Activated naive CD4-positive, alpha-beta T cell (primary cell): Measurements from ENCODE around the gene ADAM12.

Experiments used
- DNase-seq, 4 experiments: peaks; one replicate each; lab custom pipeline; 2025; lab: John Stamatoyannopoulos, UW

ADAM12 gene

DNA sequence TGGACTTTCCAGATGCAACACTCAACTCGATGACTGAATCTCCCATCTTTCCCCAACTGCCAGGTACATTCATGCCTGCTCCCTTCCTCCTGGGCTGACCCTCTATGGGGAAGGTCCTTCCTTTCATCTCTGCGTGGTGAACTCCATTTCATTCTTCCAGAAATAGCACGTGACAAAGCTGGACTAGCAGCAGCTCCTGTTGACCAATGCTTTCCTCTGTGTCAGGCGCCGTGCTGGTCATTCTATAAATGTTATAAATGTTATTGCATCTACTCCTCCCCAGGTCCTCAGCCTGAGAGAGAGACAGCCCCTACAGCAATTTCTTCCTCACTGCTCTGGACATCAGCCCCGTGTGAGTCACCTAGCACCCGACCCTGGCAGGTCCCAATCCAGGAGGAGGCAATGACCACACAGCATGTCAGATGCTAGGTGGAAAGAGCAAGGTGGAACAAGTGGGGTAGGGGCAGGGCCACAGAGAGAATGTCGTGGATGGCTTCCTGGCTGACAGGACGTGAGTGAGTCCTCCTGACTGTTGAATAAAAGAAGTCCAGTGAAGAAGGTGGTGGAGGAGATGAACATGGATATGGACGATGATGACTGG, 178.1 kb downstream of the ADAM12 start:
- DNase-seq: no peak

DNA sequence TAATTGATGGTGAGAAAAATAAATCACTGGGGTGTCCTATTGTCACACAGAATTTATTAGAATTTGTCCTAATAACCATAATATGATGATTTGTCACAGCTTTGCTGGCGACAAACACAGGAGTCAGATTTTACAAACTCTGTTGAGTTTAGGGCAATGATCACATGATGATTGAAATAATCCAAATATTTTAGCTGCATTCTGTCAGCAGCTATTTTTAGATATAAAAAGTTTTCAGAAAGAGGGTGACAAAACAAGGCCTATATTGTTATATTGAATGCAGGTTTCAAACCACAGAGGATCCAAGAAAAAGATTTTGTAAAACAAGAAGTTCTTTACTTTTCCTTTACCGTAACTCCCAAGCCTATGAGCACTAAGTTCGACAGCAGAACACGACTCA, 178.8 kb downstream of the ADAM12 start:
- DNase-seq: no peak

DNA sequence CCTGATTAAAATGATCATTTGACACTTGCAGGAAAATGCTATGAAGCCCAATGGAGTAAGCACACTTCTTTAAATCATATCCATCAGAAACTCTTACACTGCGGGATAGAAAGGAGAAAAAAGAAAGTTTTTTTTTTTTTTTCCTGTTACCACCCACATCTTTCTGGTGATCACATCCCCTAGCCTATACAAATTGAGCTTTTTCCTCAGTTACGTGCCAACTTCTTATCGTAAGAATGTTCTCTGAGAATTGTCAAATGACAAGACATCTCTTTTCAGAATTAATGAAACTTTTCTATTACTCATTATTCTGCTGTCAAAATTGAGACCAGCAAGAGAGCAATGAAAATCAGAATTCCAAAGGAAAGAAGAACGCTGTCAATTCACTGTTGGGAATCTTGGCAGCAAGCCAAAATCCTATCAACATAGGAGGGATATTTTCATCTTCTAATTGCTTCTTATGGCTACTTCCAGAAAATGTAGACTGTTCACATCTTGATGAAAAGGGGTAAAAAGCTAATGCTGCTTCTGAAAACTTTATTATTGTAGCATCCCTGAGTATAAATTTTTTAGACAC, 179.5 kb downstream of the ADAM12 start:
- no peak for DNase-seq

DNA sequence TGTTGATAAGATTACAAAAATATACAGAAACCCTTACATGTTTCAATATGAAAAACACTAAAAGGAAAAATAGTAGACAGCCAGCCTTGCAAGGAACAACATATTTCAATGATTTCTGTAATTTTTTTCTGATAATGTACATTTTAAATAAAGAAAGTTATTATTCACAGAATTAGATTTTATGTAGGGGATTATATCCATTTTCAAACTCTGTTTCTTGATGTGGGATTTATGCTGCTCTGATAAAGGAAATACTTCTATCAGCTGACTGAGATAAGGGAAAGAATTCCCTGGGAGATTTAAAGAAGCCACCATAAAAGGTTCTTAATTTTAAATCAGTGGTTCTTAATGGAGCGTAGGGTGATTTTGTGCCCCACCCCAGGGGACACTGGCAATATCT, 180.4 kb downstream of the ADAM12 start:
- no peak for DNase-seq

DNA sequence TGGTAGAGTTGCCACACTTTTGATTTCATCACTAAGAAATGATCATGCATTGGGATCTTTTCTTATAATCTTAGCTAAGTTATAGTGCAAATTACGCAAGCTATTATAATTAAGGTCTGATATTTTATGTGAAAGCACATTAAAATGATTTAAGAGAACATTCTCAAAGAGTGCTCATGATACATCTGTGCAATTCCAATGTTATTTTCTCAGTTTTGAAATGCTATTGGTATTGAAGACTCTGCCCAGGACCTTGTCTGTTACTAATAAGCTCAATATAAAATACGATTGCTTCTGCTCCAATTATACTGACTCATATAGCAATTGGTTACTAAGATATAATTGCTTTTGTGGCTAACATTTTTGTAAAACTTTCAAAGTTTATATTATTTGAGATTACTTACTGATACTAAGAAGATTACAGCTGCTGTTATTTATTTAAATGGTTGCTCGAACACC, 180.9 kb downstream of the ADAM12 start:
- DNase-seq: no peak

DNA sequence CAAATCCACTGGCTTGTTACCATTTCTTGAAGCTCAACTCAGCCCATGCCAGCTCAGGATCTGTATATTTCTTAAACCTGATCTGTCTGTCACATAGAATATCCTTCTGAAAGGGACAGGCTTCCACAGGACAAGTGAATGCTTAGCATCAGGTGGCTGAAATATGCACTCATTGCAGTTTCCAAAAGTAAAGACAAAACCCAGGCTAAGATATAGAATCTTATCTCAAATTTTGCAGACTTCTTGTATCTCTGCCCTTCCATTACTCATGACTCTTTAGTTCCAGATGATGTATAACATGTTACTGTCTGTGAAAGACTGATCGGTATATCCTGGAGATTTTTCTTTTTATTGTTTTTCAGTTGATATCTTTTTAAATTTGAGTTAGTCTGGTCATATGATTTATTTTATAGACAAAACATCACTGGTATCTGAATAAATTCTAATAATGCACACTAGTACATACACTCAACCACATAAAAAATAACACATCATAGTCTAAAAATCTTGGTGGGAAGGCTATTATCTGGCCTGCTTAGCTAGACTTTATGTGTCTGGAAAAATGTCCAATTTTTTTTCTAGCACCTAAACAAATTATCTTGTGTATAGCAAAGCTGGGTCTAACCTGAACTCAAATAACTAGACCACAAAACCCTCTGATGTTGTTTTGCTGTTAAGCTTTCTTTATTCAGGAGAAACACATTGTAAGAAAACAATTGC, 182.6 kb downstream of the ADAM12 start:
- DNase-seq: no peak

DNA sequence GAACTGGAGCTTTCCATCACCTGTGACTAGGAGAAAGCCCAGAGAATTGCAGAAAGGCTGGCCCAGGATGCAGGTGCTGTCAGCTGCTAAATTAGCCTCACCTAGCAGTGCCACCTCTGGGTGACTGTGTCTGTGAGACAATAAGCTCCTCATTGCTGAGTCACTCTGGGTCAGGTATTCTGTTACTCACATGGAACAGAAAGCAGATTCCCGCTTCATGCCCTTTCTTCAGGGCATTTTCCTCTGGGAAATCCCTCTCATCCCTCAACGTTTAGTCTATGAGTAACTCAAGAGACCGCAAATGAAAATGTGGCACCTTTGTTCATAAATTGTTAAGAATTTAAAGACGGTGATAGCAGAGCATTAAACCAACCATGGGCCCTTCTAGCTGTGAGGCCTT, 184.0 kb downstream of the ADAM12 start:
- DNase-seq: no peak

DNA sequence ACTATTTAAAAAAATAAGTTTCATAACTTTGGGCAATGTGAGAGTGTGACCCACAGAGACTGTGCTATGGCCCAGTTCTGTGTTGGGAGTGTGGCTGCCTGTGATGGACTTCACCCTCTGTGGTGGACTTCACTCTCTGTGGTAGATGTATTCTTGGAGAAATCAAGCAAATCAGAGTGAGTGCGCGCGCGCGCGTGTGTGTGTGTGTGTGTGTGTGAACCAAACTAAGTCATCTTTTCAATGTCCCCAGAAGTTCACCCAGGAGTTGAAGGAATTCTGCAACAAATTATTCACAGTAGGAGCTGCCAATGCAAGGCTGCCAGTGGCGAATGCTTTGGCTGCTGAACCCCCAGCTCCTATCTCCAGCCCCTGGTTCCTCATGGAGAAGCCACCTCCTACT, 184.5 kb downstream of the ADAM12 start:
- no peak for DNase-seq

DNA sequence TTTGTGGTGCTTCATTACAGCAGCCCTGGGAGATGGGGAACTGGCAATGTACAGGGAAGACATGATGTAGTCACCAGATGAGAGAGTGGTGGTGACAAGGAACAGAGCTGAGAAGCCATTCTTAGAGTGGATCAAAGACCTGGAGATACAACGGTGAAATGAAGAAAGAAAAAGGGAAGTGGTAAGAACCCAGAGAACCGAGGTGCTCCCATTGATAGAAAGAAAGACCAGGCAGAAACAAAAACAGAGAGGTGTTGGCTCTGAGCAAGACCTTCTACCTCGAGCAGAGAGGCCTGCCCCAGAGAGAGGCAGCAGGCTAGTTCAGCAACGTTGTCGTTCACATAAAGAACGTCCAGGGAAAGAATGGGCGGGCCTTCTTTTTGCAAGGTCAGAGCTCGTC, 186.7 kb downstream of the ADAM12 start:
- no peak for DNase-seq

DNA sequence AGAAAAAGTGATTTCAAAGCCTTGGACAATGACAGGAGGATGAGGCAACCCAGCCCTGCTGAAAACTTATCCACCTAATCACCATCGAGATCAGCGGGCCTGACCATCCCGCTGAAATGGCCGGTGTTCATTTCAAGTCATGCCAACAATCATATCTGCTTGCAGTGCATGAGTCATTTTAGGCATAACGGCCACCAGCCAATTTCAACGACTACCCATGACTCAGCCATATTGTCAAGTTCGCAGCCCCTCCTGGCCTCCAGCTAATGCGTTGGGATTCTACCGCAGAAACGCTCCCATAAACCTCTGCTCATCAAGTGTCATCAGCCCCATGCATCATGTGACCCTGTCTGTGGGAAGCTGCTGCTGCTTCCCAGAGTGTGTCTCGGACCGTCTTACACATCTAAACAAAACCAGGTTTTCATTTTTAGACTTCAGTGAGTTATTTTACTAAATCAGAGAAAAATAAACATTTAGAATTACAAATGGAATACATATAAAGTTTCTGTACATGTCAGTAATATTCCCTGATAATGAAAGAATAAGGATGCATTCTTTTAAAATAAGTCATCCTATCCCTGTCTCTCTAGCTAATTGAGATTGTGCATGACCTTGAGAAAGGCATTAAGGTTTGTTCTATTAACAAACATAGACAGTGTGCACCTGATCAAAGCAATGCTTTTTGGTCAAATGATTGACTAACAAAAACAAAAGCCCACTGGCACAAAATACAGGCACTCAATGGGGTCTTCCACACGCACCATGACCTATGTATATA, 188.9 kb downstream of the ADAM12 start:
- no peak for DNase-seq

DNA sequence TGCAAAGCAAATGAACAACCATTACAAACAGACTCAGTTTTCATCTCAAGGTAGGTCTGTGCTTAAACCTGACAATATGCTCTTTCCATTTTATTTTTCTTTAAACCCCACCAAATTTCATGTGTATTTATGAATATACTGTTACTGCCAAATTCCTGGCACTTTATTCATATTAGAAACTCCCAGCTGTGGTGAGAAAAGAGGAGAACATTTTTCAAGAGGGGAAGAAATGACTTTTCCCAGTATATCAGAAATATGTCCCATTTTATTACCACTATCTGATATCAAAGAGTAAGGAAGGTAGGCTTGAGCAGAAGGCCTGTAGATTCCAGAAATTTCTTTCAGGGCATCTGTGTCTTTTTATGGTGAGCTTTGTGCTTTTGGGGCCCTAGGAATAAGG, 189.6 kb downstream of the ADAM12 start:
- no peak for DNase-seq

DNA sequence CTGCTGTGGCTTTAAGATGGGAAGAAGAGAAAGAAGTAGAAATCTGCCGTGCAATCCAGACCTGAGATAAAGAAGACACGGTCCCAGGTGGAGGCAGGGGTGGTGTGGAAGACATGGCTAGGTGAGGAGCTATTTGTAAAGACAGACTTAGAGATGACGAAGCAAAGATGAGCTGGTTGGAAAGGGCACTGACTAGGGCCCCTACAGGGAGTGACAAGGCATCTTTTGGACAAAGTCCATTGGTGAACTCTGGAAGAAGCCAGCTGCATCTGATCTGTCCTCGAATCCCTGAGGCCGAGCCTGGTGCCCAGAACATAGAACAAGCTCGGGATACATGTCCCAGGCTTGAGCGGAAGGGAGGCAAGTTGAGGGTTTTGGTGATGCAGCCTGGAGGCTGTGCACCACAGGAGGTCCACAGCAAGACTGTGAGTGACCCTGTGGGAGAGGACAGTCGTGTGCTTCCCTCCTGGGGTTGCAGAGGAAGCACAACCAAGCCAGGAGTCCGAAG, 191.2 kb downstream of the ADAM12 start:
- DNase-seq: no peak

DNA sequence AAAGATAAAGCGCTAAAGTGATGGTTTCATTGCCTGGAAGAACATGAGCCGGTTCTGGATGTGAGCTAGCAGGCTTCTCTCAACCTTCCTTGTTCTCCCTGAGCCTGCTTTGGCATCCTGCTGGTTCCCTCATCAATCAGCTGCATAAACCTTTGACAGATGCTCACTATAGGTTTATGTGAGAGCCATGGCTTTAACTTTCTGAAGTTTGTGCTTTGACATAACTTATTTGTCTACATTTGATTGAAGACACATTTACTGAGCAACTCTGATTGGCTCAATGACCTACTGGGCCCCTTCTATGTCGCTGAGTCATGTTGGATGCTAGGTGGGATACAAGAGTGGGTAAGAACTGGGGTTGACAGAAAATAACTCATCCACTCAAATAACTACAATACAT, 192.0 kb downstream of the ADAM12 start:
- no peak for DNase-seq

DNA sequence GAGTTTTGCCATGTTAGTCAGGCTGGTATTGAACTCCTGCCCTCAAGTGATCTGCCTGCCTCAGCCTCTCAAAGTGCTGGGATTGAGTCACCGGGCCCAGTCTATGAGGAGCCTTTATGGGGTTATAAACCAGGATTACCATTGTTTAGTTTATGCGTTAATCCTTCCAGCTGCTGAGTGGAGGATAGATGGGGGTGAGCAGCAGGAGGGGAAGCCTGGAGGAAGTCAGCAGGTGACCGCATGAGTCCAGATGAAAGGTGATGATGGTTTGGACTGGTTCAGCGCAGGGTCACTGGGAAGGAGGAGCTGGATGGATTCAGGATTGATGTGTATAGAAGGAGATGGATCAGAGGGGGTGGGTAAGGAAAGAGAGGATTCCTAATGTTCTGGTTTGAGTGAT, 197.1 kb downstream of the ADAM12 start:
- no peak for DNase-seq

DNA sequence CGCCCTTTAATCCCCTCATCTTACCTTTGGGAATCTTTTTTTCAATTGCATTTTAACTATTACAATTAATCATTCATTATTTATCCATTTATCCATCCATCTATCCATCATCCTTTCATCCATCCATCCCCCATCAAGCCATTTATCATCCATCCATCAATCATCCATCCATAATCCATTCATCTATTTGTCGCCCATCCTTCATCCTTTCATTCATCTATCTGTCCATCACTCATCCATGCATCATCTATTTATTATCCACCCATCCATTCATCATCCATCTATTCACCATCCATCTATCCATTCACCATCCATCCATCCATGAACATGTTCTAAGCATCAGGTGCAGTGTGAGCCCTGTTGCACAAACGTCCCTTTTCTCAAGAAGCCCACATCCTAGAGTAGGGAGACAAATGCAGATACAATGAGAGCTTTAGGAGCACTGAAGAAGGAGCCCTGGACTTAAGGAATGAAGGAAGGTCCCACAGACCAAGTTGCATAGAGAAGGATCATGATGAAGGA, 199.5 kb downstream of the ADAM12 start:
- DNase-seq: no peak

DNA sequence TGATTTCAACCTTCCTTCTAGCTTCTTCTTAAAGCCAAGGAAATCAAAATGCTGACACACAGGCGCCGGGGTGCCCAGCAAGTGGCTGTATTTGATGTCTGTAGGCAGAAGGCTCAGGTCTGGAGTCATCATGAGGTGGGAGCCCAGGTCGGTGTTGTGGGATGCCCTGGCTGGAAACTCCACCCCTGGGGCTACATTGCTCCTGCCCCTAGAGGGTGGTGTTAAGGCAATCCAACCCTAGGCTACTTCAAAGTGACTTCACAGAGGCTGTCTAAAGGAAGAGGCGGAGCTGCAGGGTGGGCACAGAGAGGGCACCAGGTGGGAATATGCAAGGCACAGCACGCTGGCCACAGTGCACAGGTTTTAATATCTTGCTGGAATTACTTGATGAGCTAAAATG, 200.9 kb downstream of the ADAM12 start:
- no peak for DNase-seq

DNA sequence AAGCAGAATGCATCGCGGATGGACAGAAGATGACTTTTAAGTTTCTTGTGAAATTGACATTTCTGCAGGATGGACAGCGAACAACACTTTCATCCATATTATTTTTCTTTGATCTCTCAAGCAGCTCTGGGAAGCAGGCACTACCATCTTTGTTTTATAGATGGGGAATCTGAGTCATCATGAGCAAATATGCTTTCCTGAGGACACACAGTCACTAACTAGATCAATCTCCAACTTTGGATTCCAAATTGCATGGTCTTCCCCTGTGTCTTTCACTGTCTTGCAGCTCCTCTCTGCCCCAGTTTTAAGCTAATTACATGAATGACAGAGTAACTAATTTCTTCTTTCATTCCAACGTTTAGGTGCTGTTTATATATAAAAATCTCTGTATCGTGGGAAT, 201.5 kb downstream of the ADAM12 start:
- no peak for DNase-seq

DNA sequence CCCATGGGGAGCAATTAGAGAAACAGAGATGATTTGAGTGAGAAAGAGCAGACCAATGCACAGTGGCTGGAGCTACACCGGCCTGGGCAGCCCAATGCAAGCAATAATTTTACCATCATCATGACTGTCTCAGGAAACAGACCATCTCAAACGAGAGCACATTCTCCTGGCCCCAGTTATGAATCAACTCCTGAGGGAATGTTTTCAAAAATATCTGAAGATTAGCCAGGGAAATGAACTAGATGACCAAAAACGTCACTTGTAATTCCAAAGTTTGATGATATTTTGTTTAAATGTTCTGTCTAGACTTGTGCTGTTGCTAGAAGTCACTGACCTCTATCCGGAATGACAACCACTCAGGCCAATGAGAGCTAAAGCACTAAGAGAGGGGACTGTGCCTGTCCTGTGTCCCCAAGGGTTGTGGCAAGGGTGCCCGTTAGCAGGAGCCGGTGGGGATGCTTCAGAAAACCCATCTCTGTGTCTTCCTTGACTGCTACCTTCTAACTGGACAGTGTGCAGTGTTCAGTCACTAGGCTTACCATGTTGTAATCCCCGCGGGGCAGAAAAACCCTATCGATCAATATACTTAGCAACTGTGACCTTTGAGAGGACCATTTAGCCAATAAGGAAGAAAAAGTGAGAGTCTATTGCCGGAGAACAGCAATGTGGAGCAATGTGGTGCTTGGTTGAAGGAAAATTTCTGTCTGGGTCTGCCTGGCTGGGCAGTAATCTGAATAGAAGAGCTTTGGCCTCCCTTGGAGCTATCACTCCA, 202.4 kb downstream of the ADAM12 start:
- no peak for DNase-seq

DNA sequence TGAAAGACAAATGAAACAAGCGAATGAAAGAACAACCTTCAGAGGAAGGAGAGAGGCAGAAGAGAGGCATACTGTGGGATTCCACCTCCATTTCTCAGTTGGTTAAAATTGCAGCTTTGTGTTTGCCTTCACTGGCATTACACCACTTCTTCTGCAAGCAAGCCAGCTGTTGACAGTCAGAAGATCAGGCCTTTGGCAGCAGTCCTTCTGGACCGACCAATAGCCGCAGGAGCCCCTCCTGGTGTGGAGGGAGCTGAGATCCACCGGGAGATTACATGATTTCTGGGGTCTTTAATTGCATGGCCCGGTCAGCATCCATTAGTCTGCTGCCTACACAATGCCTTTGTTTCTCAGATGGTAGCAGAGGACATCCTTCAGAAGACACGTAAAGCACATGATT, 206.7 kb downstream of the ADAM12 start:
- DNase-seq: no peak

DNA sequence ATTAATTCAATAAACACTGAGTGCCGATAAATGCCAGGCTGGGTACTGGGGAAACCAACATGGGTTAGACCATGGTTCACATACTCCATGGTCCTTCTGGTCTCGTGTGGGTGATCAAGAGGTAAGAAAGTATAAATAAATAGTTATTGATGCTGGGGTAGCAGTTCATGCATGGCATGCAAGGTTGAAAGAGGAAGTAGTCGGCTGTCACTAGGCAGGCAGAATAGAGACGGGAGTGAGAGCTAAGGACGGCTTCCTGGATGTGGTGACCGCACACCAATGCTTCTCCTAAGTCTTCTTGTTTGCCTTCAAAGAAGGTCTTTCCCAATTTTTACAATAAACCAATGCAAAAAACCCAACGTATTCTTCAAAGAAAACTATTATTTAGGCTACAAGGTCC, 208.6 kb downstream of the ADAM12 start:
- DNase-seq: no peak

DNA sequence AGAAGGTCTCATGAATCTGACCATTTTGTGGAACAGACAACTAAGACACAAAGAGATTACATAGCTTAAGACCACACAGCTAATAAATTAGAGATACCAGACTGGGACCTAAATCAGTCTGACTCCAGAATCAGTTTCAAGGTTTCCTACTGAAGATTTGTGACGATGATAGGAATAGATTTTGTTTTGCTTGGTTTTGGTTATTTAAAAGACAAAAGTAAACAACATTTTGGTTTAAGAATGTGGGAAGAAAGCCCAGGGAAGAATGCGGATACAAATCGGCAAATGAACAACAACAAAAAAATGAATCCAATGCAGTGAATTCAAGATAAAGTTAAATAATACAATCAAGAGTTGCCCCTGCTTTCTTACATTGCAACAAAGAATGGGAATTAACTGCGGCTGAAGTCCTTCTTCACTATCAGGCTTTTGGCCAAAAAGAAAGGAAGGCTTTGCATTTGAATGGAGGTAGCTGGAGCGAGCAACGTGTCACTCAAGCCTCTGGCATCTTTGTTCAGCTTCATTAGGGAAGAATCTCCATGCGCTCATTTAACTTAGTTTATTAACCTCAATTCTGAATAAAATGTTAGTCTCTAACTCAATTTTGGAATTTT, 210.8 kb downstream of the ADAM12 start:
- DNase-seq: no peak
